Activated effector memory CD4-positive, alpha-beta T cell treated with anti-CD3 and anti-CD28 coated beads, Interleukin-2, amount 50 U/mL, for 16 hours (primary cell): ENCODE data around the gene GAL.
"Not testable (repeated sequence)": the region's sequence is repeated elsewhere in the genome, so short reads cannot be mapped to it uniquely, and the experiment has no call there.

Experiments
- DNase-seq: peaks from one replicate; pipeline ENCODE4 v3.0.0-alpha.2; 2020

Gene GAL, protein sequence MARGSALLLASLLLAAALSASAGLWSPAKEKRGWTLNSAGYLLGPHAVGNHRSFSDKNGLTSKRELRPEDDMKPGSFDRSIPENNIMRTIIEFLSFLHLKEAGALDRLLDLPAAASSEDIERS

DNA sequence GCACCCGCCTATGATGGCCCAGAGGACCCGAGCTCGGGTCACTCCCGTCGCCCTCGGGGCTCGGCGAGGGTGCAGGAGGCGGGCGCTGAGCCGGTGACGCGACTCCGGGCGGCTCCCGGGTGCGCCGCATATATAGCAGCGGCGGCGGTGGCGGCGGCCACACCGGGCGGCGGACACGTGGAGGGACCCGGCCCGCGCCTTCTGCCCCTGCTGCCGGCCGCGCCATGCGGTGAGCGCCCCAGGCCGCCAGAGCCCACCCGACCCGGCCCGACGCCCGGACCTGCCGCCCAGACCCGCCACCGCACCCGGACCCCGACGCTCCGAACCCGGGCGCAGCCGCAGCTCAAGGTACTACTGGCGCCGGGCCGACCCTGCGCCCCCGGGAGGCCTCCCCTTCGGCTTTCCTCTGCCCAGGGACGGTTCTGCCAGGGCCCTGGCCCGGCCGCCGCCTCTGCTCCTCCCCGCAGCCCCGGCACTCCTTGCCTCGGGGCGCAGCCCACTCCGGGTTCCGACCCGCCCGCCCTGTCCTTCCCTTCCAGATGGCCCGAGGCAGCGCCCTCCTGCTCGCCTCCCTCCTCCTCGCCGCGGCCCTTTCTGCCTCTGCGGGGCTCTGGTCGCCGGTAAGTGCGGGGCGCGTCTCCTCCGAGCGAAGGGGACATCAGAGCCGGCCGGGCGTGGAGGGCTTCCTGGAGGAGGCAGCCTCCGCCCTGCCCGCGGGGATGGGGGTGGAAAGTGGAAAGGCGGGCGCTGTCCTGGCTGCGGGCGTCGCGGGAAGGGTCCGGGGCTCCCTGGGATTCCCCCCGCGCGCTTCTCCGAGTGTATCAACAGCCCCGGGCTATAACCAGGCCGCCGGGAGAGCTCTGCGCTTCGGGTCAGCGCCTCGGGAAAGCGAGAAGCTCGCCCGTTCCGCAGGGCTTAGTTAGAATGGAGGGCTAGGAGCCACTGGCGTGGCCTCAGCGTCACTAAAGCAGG lies at the start of gene GAL:
GAL (plus strand) TSS at position 160 of the 972 bp plus-strand sequence; CDS start at position 540, 380 bp downstream.
- peak; percentile 62 for DNase-seq

DNA sequence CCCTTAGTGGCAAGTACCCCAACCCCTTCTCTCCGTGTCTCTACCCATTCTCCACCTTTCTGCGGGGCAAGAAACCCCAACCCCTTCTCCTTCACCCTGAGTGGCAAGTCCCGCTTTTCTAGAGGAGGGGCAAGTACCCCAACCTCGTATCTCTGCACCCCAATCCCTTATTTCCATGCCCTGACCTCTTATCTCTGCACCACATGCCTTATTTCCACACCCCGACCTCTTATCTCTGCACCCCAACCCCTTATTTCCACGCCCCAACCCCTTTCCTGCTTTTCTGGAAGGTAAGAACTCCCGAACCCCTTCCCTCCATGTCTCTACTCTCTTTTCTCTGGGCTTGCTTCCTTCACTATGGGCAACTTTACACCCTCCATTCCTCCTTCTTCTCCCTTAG lies 49.7 kb upstream of the GAL start:
- DNase-seq = not testable (repeated sequence)

DNA sequence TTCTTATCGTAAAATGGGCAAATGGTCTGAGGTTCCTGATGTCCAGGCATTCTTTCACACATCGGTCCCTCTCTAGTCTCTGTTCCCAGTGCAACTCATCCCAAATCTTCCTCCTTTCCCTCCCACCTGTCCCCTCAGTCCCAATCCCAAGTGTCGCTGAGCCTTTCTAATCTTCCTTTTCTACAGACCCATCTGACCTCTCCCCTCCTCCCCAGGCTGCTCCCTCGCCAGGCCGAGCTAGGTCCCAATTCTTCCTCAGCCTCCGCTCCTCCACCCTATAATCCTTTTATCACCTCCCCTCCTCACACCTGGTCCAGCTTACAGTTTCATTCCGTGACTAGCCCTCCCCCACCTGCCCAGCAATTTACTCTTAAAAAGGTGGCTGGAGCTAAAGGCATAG lies 49.2 kb upstream of the GAL start:
- DNase-seq = not testable (repeated sequence)

DNA sequence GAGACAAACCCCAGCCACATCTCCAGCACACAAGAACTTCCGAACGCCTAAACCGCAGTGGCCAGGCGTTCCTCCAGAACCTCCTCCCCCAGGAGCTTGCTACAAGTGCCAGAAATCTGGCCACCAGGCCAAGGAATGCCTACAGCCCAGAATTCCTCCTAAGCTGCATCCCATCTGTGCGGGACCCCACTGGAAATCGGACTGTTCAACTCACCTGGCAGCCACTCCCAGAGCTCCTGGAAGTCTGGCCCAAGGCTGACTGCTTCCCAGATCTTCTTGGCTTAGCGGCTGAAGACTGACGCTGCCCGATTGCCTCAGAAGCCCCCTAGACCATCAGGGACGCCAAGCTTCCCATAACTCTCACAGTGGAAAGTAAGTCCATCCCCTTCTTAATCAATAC lies 48.5 kb upstream of the GAL start:
- DNase-seq = not testable (repeated sequence)

DNA sequence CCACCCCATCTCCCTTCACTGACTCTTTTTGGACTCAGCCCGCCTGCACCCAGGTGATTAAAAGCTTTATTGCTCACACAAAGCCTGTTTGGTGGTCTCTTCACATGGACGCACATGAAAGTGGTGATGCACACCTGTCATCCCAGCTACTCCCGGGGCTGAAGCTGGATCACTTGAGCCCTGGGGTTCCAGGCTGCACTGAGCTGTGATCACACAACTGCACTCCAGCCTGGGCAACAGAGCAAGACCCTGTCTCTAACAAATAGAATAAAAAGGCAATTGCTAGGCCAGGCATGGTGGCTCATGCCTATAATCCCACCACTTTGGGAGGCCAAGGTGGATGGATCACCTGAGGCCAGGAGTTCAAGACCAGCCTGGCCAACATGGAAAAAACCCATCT lies 45.0 kb upstream of the GAL start:
- DNase-seq = not testable (repeated sequence)

DNA sequence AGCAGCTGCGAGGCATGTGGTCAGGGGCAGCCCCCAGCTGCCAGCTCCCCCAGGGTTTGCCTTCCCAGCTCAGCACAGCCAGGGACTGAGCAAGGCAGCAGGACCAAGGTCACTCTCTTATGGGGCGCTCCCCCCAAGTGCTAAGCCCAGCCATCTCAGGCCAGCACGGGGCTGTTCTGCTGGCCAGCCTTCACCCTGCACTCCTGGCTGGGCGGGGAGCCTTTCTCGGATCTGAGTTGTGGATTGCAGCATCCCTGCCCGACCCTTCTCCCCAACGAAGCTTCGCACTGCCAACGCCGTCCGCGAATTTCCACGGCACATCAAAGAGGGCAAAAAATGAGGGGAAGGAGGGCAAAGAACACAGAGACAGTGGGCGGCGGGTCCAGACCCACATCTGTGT lies 42.5 kb upstream of the GAL start:
- peak; percentile 36 for DNase-seq

DNA sequence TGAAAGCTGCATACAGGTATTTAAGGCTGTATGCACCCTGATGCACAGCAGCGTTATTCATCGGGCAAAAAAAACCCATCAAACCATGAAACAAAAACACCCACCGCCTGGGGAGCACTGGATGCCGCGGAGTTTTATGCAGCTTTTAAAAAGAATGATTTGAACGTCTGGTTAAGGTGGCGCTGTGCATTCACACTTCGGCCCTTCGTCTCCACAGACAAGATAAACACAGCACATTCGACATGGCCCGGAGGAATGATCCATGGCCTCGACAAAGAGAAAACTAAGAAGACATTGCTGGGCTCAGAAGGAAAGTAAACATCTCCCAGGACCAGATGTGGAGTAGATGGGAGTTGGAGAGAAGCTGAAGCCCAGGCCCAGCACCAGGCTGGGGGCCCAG lies 40.8 kb upstream of the GAL start:
- DNase-seq = peak; percentile 47

DNA sequence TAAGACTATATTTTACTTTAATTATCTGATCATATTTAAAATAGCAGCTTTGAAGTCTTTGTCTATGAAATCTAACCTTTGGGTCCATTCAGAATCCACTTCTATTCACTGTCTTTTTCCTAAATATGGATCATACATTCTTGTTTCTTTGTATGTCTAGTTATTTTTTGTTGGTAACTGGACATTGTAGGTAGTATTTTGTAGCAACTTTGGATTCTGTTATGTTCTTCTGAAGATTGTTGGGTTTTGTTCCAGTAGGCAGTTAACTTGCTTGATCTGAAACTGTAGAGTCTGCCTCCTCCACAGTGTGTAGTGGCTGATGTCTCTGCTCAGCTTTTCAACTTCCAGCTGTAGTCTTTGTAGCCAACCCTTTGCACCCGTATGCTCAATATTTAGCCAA lies 37.5 kb upstream of the GAL start:
- no peak for DNase-seq

DNA sequence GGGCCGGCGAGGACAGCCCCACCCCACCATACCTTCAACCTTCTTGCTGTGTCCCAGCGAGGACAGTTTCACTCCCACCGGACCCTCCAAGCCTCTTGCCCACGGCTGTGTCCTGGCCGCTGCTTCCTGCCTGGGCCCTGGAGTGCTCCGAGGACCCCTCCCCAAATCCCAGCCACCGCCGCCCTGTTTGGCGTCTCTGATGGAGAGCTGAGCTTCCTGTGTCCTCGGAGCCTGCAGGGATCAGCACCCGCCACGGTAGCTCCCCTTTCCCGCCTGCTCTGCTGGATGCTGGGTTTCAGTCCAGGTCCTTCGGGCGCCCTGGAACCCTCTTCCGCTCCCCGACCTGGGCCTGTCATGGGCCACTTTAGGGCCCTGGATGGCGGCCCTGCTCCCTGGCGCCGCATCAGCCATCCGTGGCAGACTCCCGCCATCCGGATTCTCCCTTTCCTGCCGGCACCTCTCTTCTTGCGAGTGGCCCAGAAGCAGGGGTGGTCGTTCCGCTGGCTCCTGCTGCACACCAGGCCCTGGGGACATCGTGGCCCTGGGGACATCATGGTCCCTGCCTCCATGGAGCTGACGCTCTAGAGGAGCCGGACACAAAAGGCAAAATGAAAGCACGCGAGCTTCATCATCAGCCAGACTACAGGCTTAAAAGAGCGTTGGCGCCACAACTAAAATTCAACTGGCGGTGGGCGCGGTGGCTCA lies 34.3 kb upstream of the GAL start:
- DNase-seq = peak; percentile 36

DNA sequence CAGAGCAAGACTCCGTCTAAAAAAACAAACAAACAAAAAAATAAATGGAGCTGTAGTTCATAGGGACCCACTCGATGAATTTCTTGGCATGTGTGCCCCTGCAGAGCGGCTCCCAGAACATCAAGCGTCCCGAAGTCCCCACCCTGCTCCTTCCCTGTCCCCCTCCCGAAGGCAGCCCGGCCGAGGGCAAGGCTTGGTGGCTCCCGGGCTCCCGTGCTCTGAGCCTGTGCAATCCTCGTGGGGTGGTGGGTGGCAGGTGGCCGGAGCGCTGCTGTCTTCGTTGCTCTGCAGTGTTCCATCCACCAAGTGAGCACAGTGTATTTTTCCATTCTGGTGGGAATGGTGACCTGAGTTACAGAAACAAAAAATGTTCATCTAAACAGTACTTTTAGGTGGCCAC lies 33.5 kb upstream of the GAL start:
- DNase-seq = peak; percentile 44

DNA sequence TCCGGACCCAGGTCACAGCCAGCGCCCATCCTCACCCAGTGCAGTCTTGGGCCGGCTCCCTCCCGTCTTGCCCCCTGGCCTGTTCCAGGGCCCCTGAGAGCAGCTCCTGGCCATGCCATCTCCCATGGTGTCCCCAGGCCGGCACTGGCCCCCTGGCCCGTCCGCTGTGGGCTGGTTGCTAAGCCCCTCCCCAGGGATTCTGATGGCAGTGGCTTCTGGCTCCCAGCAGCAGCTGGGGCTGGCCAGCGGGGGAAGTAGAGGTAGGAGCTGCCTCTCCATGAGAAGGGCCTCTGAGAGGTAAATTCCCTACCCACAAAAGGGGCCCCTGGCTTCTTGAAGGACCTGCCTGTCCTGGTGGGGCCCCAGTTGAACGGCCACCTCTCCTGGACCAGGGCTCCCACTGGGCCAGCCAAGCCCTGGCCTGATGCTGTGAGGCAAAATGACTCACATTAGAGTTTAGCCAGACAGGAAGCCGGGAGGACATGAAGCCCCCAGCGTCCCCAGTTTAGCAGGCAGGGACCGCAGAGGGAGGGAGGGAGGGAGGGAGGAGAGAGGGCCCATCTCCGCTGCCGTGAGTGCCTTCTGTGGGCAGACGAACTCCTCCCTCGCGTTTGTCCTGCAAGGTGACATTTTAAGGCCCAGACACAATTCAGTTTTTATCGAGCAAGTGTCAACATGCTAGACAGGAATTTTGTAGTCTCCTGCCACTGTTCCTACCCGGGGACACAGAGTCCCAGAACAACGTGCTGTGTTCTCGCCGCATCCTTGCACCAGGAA lies 32.9 kb upstream of the GAL start:
- DNase-seq = peak; percentile 50

DNA sequence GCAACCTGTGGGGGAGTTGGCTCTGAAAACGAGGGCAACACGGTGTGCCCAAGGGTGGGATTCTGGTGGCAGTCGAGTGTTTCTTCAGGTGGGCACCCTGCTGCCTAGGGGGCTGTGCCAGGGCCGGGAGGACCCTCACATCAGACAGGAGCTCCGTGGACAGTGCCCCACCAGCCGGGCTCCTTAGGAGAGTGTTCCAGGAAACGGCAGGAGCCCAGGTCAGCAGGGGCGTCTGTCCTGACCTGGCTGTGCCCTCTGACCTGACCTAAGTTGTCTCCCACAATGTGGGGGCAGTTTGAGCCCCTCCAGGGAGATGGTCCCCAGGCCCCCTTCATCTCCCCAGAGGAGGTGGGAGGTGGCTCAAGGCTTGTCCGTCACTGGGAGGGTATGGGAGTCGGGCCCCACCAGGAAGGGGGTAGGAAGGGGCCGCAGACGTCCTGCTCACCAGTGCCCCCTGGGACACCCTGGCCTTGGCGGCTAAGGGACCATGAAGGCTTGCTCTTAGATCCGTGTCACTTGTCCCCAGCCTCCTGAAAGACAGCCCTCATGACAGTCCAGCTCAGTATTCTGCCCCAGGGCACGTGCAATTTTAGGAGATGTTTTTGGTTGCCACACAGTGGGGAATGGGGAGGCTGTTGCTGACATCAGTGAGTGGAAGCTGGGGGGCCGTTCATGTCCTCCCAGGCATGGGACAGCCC lies 32.2 kb upstream of the GAL start:
- DNase-seq = peak; percentile 36

DNA sequence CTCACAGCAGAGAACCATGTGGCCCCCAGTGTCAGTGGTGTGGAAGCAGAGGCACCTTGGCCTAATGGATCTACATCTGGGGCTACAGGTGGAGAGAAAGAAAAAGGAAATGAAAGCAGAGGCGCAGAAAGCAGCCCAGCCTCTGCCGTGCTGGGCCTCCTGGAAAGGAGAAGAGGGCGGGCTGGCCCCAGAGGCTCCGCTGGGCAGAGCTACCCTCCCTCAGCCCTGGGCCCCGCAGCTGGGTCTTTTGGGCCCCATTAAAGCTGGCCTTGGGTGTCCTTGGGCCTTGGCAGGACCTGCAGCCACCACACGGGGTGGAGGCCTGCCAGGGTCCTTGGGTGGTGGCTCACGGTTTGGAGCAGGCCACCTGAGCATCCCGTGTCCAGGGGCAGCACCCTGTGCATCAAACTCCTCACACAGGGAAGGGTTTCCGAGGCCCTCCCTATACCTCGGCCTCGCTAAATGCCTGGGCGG lies 31.6 kb upstream of the GAL start:
- no peak for DNase-seq

DNA sequence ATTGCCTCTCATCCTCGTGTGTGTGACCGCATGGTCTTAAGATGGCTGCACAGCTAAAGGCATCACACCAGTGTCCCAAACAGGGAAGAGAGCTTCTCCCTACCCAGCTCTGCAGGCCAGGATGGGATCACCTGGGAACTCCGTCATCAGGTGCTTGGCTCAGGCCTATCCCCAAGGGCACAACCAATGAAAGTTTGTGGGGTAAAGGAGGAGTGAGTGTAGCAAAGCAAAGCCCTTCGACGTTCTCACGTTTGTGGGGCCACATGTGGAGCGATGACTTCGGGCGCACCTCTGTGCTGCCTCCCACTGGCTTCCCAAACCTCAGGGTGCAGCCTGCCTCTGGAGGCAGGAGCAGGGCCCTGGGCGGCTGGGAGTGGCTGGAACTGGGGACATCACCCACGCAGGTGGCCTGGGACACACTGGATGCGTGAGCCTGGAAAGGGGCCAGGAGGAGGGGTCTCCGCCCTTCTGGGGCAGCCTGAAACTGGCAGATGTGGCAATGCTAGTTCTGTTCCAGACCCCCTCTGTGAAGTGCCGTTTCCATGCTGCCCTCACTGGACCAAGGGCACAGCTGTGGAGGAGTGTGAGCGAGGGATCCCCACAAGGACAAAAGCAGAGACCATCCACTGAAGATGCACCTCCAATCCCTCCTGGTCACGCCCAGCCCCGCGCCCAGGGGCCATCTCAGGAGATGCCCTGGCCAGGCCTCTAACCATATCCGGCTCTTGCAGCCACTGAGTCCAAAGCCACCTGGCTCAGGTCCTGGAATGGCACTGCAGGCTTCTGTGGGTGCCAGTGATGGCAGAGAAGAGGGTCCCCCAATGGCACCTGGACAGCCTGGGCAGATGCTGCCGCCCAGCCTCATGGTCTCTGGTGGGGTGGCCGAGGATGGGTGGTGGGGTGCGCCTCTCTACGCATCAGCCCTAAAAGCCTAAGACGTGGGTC lies 30.6 kb upstream of the GAL start:
- DNase-seq = peak; percentile 54

DNA sequence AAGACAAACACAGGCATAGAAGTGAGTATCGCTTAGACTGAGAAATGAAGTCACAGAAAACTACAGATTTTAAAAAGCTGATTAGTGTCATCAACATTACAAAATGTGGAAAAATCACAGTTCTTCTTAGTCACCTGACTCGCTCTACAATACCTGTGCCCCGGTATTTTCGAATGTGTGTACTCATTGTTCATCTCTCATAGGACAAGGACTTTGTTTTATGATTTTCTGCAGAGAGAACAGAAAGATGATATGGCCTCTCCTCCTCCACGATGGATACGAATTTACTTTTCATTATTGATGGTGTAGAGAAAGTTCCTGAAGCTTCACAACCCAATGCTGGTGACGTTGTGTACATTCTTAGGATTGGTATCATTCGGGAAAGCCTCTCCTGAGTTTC lies 29.4 kb upstream of the GAL start:
- DNase-seq = no peak

DNA sequence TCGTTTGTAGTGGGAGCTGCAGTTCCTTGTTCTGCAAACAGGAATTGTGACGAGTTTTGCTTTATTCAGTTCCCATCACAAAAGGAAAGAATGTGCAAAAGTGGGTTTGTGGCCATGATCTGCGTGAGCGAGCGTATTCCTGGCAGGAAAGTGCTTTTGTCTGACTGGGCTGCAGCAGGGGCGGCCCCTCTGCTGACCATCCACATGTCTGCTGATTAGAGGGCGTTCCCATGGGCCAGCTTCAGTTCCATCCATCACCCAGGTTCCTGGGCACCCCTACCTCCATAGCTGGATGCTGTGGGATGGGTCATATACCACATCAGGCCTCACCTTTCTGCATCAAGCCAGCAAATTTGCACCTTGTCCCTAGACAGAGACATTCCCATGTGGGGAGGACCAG lies 28.9 kb upstream of the GAL start:
- DNase-seq = peak; percentile 43

DNA sequence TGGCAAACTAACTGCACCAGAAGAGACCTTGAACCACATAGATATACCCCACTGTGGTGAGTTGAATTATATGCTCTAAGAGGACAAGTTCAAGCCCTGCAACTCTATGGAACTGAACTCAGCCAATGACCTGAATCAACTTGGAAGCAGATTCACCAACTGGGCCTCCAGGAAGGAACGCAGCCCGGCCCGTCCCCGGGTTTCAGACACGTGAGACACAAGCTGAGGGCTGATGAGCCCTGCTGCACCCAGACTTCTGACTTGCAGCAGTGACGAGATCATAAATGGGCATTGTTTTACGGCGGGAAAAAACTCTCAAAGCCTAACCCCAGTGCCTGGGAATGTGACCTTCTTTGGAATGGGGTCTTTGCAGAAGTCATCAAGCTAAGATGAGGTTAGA lies 28.5 kb upstream of the GAL start:
- DNase-seq = peak; percentile 57

DNA sequence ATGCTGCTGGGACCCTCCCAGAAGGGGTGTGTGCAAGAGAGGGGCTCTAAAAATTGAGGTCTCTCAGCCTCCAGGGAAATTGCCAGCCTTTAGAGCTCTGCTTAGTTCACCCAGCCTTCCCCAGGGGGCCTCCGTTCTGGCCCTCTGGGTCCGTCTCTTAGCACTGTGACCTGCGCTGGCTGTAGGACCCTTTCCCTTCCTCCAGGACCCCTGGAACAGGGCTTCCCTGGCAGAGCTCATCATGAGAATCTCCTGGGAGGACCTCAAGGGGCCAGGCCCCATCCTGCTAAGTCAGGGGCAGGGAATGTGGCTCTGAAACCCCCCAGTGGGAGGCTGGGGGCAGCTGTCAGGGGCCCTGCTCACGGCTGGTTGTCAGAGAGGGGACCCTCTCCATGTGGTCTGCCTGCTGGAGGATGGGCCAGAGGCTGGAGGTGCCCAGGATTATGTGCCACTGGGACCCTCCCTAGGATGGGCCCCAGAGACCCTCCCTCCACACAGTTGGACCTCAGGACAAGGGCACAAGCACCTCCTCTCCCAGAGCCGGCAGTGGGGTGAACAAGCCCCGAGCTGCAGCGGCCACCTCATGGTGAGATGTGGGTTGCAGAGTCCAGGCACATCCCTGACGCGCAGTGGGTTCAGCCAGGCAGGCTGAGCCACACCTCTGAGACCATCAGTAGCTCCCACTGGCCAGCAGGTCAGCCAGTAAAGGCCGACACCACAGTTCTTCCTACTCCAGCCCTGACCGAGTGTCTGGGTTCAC lies 27.1 kb upstream of the GAL start:
- peak; percentile 41 for DNase-seq

DNA sequence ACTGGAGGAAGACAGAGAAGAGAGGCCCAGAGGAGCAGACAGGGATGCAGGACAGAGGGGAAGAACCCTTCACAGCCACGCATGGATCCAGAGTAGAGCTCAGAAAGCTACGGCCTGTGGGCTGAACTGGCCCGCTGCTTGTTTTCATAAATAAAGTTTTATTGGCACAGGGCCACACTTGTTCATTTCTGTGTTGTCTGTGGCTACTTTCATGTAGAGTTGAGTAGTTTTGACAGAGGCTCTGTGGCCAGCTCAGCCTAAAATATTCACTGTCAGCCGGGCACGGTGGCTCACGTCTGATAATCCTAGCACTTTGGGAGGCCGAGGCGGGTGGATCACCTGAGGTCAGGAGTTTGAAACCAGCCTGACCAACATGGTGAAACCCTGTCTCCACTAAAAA lies 26.2 kb upstream of the GAL start:
- DNase-seq = no peak

DNA sequence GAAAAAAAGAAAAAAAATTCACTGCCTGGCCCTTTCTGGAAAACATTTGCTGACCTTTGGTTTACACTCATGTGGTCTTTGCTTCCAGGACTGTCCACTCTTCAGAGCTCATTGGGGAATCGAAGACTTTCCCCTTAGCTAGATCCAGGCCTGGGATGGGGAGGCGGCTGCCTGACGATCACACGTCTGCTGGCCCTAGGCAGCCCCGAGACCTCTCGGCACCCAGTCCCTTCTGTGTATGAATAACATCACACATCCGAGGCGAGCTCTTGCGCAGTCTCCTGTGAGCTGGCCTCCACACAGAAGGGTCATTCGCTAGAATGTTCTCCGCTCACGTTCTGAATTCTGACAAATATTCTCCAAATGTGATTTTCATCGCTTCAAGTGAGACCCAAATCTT lies 25.7 kb upstream of the GAL start:
- DNase-seq = no peak
